Epidermal melanocyte (primary cell): Measurements from ENCODE around the gene BACE1.

ENCODE experiments used
- DNase-seq: peaks from one replicate; pipeline ENCODE4 v3.0.0; 2011; ENCODE audit warnings: low spot score; ENCODE audit not compliant: insufficient read length

BACE1 gene

GRCh38 chr11:117309310-117309709 is 6.7 kb downstream of the BACE1 start:
- DNase-seq, result no peak

- DNase-seq, result no peak
Measured at GRCh38 chr11:117305145-117305544, 10.9 kb downstream of the BACE1 start.

- DNase-seq, result no peak
Measured at GRCh38 chr11:117303646-117304315, 12.3 kb downstream of the BACE1 start.

GRCh38 chr11:117303101-117303500 is 13.0 kb downstream of the BACE1 start:
- no peak for DNase-seq

DNA sequence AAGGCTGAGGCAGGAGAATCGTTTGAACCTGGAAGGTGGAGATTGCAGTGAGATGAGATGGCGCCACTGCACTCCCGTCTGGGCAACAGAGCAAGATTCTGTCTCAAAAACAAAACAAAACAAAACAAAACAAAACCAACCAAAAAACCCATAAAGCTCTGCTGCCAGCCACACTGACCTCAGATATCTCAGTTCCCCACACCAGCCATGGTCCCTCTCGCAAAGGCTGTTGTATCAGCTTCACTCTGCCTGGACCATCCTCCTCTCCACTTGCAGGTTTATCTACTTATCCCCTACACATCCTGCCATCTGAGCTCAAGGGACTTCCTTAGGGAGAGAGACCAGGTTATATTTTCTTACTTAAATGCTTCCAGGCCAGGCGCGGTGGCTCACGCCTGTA is 13.8 kb downstream of the BACE1 start:
- no peak for DNase-seq

- no peak for DNase-seq
Measured at GRCh38 chr11:117300773-117301172, 15.3 kb downstream of the BACE1 start.

- no peak for DNase-seq
Measured at GRCh38 chr11:117300283-117300663, 15.8 kb downstream of the BACE1 start.

GRCh38 chr11:117299351-117300282 is 16.4 kb downstream of the BACE1 start:
- DNase-seq, result no peak

DNA sequence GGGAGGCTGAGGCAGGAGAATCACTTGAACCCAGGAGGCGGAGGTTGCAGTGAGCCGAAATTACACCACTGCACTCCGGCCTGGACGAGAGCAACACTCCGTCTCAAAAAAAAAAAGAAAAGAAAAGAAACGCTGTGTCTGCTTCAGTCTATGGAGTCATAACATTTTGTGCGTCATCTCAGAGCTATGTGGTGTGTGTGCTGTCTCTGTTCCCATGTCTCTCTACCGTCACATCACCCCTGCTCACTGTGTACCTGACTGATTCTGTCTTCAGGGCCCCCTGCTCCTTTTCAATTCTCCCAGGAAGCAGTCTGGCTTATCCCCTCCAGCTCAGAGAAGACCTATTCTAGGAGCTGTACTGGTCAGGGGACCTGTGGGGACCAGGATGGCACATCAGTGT is 17.9 kb downstream of the BACE1 start:
- no peak for DNase-seq

GRCh38 chr11:117296881-117297280 is 19.2 kb downstream of the BACE1 start:
- no peak for DNase-seq

DNA sequence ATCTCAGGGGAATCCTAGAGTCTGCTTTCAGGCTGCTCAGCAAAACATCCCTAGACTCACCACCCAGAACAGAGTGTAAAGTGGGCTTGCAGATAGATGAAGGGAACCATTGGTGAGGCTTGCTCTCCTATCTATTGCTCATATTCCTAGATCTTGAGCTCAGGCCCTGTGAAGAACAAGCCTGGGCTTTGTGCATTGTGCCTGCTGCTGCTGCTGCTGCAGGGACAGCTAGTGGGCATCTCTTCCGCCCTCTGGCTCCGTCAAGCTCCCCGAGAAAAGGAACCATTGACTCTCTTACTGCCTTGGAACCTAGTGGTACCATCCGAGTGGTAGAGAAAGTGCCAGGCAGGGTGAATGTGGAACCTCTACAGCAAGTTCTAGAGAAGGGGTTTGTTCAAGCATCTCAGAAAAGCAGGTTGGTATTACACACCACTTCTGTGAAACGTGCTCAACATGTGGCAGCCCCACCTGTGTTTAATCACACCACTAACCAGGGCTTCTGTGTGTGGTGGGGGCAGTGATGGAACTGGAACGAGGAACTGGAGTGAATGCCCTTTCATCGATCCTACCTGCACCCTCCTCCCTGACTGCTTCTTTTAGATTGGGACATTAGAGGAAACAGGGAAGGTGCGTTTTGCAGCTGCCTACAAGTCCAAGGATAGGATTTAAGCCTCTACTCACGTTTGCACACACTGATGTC is 20.5 kb downstream of the BACE1 start:
- DNase-seq, result peak; percentile 45

DNA sequence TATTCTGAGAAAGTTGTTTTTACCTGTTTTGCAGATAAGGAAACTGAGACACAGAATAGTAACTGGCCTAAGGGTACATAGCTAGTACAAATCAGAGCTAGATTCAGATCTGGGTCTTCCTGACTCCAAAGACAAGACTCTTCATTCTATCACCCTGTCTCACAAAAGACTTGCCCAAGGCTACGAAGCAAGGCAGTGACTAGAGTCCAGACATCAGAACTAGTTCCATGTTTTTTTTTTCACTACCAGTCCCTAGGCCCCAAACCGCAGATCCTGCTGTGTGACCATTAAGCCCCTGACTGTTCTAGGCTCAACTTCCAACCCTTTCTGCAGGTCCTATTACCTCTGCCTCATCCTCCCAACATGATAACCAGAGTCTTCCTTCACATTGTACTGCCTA is 23.4 kb downstream of the BACE1 start:
- DNase-seq, result no peak

- DNase-seq, result no peak
Measured at GRCh38 chr11:117290809-117291396, 25.2 kb downstream of the BACE1 start, which contains the start of gene BACE1-AS. BACE1-AS (plus strand) TSS chr11:117291346.

GRCh38 chr11:117289795-117290194 is 26.3 kb downstream of the BACE1 start:
- DNase-seq, result no peak

GRCh38 chr11:117287668-117288067 is 28.4 kb downstream of the BACE1 start:
- DNase-seq, result no peak

DNA sequence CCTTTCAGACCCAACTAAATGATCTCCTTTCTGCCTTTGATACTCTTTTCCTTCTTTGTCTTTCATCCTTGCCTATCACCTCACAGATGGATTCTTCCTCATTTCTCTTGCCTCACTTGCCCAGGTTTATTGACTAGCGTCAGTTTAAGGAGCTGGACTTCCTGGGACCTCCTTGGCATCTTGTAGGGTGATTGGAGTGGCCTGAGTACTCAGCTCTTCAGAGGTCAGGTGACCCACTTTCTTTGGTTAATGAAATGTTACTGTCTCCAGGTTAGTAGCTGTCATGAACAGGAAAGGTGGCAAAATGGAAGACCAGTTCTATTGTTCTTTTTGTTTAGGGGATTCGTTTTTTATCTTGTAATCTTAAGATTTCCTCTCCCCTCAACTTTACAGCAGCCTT is 29.5 kb downstream of the BACE1 start:
- no peak for DNase-seq

DNA sequence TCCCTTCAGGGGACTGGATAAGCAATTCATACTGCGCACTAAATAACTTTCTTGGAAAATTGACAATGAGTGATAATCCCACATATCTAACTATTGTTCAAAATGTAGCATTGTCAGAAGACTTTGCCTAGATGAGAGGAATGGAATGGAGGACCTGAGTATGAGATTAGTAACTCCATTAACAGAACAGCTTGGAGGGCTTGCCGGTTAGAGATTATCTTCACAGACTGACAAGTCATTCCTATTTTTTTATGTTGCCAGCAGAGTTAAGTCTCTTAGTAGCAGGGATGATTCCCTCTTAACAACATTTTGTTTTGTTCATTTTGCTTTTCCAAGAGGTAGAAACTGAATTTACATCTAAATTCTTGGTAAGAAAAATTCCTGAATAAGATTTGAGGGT is 32.0 kb downstream of the BACE1 start:
- DNase-seq, result no peak

- DNase-seq, result no peak
Measured at GRCh38 chr11:117282956-117283355, 33.1 kb downstream of the BACE1 start.

- no peak for DNase-seq
Measured at GRCh38 chr11:117281869-117282268, 34.2 kb downstream of the BACE1 start.

GRCh38 chr11:117281159-117281558 is 34.9 kb downstream of the BACE1 start:
- no peak for DNase-seq

- no peak for DNase-seq
Measured at GRCh38 chr11:117279711-117280376, 36.2 kb downstream of the BACE1 start.
